ENCODE measurements around the gene TMEM145.
"Not testable (repeated sequence)": the region's sequence is repeated elsewhere in the genome, so short reads cannot be mapped to it uniquely, and the experiment has no call there.

The TMEM145 gene

GRCh38 chr19:42313840-42314755, 989 bp downstream of the TMEM145 start:
- DNase-seq (ENCODE audit: low read depth in 2 of 2), result no peak

- DNase-seq (ENCODE audit: low read depth in 2 of 2), result no peak
These were observed 1.9 kb downstream of the TMEM145 start for GRCh38 chr19:42315024-42315423.

GRCh38 chr19:42316223-42317211, 3.4 kb downstream of the TMEM145 start:
- no peak for DNase-seq (ENCODE audit: low read depth in 2 of 2)

GRCh38 chr19:42317535-42317934, 4.4 kb downstream of the TMEM145 start:
- DNase-seq (ENCODE audit: low read depth in 2 of 2), result no peak

- no peak for DNase-seq (ENCODE audit: low read depth in 2 of 2)
These were observed 9.2 kb downstream of the TMEM145 start for GRCh38 chr19:42322305-42322704.

GRCh38 chr19:42323473-42323851, 10.4 kb downstream of the TMEM145 start:
- no peak for DNase-seq (ENCODE audit: low read depth in 2 of 2)

DNA sequence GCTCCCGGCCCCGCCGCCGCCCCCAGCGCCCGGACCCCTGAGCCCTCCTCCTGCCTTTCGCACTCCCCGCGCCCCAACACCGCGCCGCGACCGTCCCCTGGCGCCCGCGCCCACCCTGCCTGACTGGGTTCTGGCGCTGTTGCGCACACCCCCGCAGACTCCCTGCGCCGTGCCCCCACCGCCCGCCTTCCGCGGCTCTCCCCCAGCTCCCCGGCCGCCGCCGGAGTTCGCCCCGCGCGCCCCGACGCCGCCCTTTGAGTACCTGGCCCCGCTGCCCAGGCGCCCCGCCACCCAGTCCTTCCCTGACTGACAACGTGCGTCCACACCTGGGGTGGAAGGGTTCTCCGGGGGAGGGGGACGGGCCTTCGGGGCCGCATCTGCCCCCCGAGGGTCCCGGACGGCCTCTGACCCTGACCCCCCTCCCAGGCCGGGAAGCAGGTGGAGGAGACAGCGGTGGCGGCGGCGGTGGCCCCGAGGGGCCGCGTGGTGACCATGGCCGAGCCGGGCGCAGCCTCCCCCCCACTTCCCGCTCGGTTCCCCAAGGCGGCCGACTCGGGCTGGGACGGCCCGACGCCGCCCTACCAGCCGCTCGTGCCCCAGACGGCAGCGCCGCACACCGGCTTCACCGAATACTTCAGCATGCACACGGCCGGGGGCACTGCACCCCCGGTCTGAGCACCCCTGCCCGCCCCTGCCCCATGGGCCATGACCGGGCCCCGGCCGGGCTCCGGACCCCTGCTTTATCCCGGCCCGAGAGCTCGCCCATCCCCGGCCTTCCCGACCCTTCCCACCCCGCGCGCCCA, 10.9 kb downstream of the TMEM145 start:
- DNase-seq (ENCODE audit: low read depth in 2 of 2), result no peak

GRCh38 chr19:42324655-42325307, 11.7 kb downstream of the TMEM145 start:
- DNase-seq (ENCODE audit: low read depth in 2 of 2), result no peak

GRCh38 chr19:42325308-42325895, 12.3 kb downstream of the TMEM145 start, which contains the start of gene MEGF8:
Gene MEGF8, plus strand, starts transcription at chr19:42325635. Its CDS starts 609 bp downstream, at chr19:42326244.
- peak; percentile 96 to 97 for DNase-seq (ENCODE audit: low read depth in 2 of 2)

DNA sequence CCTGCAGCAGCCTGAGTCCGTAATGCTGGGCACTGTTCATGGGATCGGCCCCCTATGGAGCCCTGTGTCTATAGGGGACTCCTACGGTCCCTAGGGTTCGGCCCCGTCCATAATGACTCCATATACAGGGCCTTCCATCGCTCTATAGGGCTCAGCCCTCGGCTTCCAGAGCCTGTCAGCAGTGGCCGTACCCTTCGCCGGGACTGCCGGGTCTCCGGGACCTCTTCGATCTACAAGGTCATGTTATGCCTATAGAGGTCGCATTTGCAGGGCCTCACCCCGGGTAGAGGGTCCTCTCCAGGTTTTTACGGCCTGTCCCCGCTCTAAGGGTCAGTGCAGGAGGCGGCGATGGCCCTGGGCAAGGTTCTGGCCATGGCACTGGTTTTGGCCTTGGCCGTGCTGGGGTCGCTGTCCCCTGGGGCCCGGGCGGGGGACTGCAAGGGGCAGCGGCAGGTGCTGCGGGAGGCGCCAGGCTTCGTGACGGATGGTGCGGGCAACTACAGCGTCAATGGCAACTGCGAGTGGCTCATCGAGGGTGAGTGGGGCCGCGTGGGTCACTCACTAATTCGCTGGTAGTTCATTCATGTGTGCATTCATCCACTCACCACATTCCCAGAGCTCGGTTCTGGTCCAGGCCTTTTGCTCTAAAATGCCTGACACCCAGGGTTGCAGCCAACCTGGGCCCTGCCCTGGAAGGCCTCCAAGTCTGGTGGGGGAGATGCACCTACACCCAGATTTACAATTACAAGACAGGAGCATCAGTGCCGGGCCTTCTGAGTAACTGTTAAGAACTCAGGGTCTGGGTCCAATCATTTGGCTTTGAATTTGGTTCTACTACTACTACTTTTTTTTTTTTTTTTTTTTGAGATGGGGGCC, 13.0 kb downstream of the TMEM145 start:
- DNase-seq (ENCODE audit: low read depth in 2 of 2), result no peak

DNA sequence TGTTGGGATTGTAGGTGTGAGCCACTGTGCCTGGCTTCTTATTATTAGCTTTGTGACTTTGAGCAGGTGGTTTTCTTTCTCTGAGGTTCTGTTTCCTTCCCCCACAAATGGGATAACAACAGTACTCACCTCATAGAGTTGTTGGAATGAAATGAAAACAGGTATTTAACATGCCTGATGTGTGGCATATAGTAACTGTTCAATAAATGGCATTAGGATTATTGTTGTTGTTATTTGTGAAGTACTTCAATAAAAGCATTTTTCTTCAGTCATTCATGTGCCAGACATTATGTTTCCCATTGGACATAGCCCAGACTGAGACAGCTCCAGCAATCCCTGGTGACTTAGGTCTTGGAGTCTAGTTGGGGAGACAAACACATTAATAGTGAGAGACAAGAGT, 13.9 kb downstream of the TMEM145 start:
- no peak for DNase-seq (ENCODE audit: low read depth in 2 of 2)

DNA sequence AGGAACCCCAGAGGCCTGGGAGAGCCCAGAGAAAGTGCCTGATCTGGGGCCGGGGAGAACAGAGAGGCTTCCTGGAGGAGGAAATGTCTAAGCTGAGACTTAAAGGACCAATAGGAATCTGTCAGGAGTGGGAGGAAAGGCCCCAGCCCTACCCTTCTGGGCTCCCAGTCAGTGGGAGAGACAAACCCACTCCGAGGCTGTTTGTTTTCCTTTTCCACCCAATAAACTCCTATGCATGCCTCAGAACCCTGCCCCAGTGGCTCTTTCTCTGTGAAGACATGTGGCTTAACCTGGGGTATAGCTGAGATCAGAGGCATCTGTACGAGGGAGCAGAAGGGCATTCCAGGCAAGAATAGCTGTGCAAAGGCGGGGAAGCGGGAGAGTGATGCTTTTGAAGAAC, 14.3 kb downstream of the TMEM145 start:
- DNase-seq (ENCODE audit: low read depth in 2 of 2), result no peak

DNA sequence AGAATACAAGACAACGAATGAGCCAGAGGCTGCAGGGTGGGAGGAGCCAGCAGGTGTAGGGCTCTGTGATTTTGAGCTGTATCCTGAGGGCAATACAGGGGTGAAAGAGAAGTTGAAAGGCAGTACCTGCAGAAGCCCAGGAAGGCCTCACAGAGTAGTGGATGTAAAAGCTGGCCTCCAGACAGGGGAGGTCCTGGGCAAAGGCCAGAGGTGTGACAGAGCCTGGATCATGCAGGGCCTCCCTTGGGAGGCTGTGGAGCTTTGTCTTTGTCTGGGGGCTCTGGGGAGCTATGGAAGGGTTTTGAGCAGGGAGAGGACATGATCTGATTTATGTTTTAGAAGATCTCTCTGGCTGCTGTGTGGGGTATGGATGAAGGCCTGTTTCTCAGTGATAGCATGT, 15.0 kb downstream of the TMEM145 start:
- DNase-seq (ENCODE audit: low read depth in 2 of 2), result no peak

DNA sequence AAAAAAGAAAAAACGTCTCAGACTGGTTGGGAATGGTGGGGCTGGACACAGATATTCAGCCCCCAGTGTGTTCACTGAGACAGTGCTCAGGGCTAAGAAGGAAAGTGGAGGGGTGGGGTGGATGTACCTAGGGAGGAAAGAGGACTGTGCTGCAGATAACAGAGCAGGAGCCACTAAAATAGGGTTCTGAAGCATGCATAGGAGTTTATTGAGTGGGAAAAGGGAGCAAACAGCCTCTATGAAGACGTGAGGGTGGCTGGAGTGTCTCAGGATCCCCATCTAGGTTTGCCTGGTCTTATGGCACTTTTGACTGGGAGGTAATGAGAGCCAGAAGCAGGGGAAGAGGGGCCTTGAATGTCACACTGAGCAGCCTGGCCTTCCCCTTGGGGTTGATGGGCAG, 15.7 kb downstream of the TMEM145 start:
- DNase-seq (ENCODE audit: low read depth in 2 of 2), result no peak

DNA sequence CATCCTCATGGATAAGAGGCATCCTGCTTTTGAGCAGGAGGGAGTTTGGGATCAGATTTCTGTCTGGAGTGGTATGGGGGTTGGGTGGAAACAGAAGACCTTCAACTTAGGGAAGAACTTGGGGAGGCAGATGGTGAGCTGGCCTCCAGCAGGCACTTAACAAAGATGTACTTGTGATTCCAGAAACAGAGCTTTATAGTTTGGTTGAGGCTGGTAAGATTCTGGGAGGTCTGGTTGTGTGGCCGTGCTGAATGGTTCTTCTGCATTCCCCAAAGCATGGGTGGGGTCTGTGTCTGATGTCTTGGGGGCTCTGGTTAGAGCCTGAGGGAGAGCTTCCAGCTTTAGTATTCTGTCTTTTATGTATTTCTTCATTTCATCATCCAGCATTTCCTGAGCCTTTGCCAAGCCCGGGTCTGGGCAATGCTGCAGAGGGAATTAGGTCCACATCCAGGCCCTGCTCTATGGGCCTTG, 17.2 kb downstream of the TMEM145 start:
- no peak for DNase-seq (ENCODE audit: low read depth in 2 of 2)

DNA sequence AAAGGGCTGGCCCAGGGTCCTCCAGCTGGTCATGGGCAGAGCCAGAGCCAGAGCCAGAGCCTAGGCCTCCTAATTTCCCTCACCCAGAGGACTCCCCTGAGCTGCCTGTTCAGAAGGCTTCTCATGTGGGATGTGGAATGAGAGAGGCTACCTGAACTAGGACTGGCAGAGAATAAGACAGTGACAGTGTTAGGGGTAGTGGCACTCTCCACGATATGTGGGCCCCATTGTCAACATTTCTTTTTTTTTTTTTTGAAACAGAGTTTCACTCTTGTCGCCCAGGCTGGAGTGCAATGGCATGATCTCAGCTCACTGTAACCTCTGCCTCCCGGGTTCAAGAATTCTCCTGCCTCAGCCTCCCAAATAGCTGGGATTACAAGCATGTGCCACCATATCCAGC, 18.2 kb downstream of the TMEM145 start:
- DNase-seq (ENCODE audit: low read depth in 2 of 2), result not testable (repeated sequence)

DNA sequence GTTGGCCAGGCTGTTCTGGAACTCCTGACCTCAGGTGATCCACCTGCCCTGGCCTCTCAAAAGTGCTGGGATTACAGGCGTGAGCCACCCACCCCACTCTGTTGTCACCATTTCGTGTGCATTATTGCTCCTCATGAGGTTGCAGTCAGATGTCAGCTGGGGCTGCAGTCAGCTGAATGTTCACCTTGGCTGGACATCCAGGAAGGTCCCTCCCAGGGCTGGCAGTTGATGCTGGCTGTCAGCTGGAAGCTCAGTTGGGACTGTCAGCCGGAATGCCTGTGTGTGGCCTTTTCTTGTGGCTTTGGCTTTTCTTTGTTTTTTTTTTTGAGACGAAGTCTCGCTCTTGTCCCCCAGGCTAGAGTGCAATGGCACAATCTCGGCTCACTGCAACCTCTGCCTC, 18.9 kb downstream of the TMEM145 start:
- DNase-seq (ENCODE audit: low read depth in 2 of 2), result no peak

- no peak for DNase-seq (ENCODE audit: low read depth in 2 of 2)
These were observed 19.9 kb downstream of the TMEM145 start for GRCh38 chr19:42333018-42333417.

DNA sequence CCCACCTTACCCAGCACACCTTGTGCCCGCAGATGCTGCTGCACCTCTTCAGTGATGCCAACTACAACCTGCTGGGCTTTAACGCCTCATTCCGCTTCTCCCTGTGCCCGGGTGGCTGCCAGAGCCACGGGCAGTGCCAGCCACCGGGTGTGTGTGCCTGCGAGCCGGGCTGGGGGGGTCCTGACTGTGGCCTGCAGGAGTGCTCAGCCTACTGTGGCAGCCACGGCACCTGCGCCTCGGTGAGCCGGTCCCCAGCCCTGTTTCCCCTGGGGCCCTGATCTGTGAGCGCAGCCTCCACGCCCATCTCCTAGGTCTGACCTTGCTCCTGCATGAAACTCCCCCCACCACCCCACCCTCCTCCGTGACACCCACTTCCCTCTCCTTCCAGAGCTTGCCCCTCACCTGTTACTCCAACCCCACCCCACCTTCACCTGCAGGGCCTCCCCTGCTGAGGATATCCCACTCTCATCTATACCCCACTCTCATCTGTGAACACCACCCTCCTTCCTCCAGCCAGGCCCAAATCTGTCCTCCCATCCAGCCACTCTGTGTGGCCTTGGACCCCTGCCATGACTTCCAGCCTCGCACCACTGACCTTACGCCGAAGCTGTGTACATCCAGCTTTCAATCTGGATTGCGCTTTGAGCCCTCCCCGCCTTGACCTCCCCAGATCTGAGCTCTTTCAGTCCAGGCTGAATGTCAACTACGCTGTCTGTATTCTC, 21.0 kb downstream of the TMEM145 start:
- no peak for DNase-seq (ENCODE audit: low read depth in 2 of 2)

Data from stimulated activated CD8-positive, alpha-beta memory T cell treated with anti-CD3 and anti-CD28 coated beads, Interleukin-15, amount 100 ng/mL, for 48 hours (primary cell).